22Rv1 (cell line): ENCODE results near the gene KIAA1143.

Source experiments
- ZFX ChIP-seq: fragments of 450-650 bp; IDR thresholded peaks from 2 replicates; pipeline ENCODE4 v1.6.1; 2017; ENCODE audit warnings: antibody characterized with exemption, borderline replicate concordance
- TF ChIP-seq, protein P1 (sequence below): fragments of 450-650 bp; IDR thresholded peaks from 2 replicates; pipeline ENCODE4 v1.5.1; 2017; ENCODE audit warnings: mild to moderate bottlenecking

DNA sequence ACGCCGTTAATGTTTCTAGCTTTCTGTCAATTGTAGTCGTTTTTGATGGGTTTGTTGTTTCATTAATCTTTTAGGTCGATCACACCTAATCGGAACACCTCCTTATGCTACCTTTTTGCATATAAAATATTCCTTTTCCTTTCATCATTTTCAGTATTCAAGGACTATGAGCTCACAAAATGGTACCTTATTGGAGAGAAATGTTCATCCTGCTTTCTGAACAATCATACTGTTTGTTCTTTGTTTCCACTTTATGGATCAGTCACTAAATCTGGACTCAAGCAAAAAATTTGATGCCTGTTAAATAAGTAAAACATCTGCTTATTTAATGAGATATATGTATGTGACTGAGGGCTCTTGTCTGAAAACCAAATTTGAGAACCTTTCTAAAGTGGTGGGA is 1.3 kb upstream of the KIAA1143 start:
- TF ChIP-seq, protein P1, sequence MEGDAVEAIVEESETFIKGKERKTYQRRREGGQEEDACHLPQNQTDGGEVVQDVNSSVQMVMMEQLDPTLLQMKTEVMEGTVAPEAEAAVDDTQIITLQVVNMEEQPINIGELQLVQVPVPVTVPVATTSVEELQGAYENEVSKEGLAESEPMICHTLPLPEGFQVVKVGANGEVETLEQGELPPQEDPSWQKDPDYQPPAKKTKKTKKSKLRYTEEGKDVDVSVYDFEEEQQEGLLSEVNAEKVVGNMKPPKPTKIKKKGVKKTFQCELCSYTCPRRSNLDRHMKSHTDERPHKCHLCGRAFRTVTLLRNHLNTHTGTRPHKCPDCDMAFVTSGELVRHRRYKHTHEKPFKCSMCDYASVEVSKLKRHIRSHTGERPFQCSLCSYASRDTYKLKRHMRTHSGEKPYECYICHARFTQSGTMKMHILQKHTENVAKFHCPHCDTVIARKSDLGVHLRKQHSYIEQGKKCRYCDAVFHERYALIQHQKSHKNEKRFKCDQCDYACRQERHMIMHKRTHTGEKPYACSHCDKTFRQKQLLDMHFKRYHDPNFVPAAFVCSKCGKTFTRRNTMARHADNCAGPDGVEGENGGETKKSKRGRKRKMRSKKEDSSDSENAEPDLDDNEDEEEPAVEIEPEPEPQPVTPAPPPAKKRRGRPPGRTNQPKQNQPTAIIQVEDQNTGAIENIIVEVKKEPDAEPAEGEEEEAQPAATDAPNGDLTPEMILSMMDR, result no peak
- TF ChIP-seq ZFX, result no peak
